Dedifferentiated amniotic fluid mesenchymal stem cell (primary cell): ENCODE measurements around the gene OR1J1.

ENCODE experiments used
- DNase-seq: peaks from one replicate; pipeline ENCODE4 v3.0.0-alpha.2; 2016; ENCODE audit errors: extremely low spot score

The OR1J1 gene

GRCh38 chr9:122477826-122478225, at the start of gene OR1J1:
Gene OR1J1, minus strand, starts transcription at chr9:122477926. Its CDS starts 0 bp downstream, at chr9:122477926.
- DNase-seq, result no peak

GRCh38 chr9:122527193-122527592, 49.5 kb upstream of the OR1J1 start, which contains the start of gene OR1N1:
Gene OR1N1, minus strand, starts transcription at chr9:122527293. Its CDS starts 0 bp downstream, at chr9:122527293.
- no peak for DNase-seq

GRCh38 chr9:122526602-122527001, 48.9 kb upstream of the OR1J1 start:
- no peak for DNase-seq

- no peak for DNase-seq
These were observed 41.6 kb upstream of the OR1J1 start for GRCh38 chr9:122519376-122519775.

GRCh38 chr9:122518841-122519240, 41.1 kb upstream of the OR1J1 start, which contains the start of gene OR1J4:
Gene OR1J4, plus strand, starts transcription at chr9:122519141. Its CDS starts 0 bp downstream, at chr9:122519141.
- no peak for DNase-seq

GRCh38 chr9:122518226-122518625, 40.5 kb upstream of the OR1J1 start:
- no peak for DNase-seq

GRCh38 chr9:122510502-122510901, 32.8 kb upstream of the OR1J1 start, which contains the start of gene OR1J2:
Gene OR1J2, plus strand, starts transcription at chr9:122510802. Its CDS starts 0 bp downstream, at chr9:122510802.
- DNase-seq, result no peak

- no peak for DNase-seq
These were observed 29.2 kb upstream of the OR1J1 start for GRCh38 chr9:122506964-122507363.

- DNase-seq, result peak; percentile 20
These were observed 21.2 kb upstream of the OR1J1 start for GRCh38 chr9:122498883-122499288.

GRCh38 chr9:122479062-122479461, 1.3 kb upstream of the OR1J1 start:
- no peak for DNase-seq

- DNase-seq, result no peak
These were observed 380 bp downstream of the OR1J1 start for GRCh38 chr9:122477346-122477745.

- DNase-seq, result no peak
These were observed 2.0 kb downstream of the OR1J1 start for GRCh38 chr9:122475717-122476116.

- DNase-seq, result no peak
These were observed 3.2 kb downstream of the OR1J1 start for GRCh38 chr9:122474561-122474960.

GRCh38 chr9:122468735-122469134, 9.0 kb downstream of the OR1J1 start:
- DNase-seq, result peak; percentile 47

- DNase-seq, result no peak
These were observed 11.3 kb downstream of the OR1J1 start for GRCh38 chr9:122466456-122466855.

- DNase-seq, result peak; percentile 95
These were observed 12.8 kb downstream of the OR1J1 start for GRCh38 chr9:122464633-122465567.

GRCh38 chr9:122463828-122464632, 13.7 kb downstream of the OR1J1 start:
- no peak for DNase-seq

- DNase-seq, result no peak
These were observed 19.9 kb downstream of the OR1J1 start for GRCh38 chr9:122457787-122458186.

GRCh38 chr9:122456123-122456522, 21.6 kb downstream of the OR1J1 start:
- no peak for DNase-seq

GRCh38 chr9:122453677-122454135, 24.0 kb downstream of the OR1J1 start:
- no peak for DNase-seq

- no peak for DNase-seq
These were observed 30.8 kb downstream of the OR1J1 start for GRCh38 chr9:122446819-122447484.
